Measurements from ENCODE around the gene SERPINA10.
A peak's percentile ranks its signal among the peaks of the same experiment; 100 is the strongest.

SERPINA10 gene, protein sequence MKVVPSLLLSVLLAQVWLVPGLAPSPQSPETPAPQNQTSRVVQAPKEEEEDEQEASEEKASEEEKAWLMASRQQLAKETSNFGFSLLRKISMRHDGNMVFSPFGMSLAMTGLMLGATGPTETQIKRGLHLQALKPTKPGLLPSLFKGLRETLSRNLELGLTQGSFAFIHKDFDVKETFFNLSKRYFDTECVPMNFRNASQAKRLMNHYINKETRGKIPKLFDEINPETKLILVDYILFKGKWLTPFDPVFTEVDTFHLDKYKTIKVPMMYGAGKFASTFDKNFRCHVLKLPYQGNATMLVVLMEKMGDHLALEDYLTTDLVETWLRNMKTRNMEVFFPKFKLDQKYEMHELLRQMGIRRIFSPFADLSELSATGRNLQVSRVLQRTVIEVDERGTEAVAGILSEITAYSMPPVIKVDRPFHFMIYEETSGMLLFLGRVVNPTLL

GRCh38 chr14:94292872-94293577 lies at the start of gene SERPINA10:
TSS of gene SERPINA10 (minus strand) at chr14:94293268. CDS start at chr14:94290593, 2,675 bp downstream.
- DNase-seq, result no peak

- peak; percentile 35 to 46 for DNase-seq
Measured at GRCh38 chr14:94342334-94342934, 49.4 kb upstream of the SERPINA10 start.

DNA sequence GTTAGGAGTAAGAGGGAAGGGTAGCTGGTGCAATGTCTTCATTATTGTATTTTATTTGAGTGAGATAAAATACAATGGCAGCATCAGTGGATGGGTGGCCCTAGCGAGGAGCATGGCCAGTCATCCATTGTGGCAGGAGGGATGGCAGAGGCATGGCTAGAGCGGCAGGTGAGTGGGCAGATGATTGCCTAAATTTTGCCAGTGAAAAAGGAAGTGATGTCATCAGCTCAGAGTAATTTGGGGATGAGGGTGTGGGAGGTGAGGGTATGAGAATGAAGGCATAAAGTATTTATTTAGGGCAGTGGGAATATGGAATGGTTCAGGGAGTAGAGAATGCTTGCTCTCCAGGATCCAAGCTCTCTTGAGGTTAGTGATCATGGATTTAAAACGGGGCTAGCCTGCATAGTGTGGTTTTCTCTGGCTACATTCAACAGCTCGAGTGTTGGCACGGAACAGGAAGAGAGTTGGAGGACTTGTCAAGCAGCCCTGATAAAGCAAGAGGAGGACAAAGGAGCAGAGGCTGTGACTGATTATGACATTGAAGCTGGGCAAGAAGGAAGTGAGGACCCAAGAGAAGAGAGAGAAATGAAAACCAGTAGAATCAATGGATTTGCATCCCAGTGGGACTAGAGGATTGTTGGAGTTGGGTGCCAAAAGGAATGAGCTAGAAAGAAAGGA lies 48.7 kb upstream of the SERPINA10 start:
- no peak for DNase-seq

DNA sequence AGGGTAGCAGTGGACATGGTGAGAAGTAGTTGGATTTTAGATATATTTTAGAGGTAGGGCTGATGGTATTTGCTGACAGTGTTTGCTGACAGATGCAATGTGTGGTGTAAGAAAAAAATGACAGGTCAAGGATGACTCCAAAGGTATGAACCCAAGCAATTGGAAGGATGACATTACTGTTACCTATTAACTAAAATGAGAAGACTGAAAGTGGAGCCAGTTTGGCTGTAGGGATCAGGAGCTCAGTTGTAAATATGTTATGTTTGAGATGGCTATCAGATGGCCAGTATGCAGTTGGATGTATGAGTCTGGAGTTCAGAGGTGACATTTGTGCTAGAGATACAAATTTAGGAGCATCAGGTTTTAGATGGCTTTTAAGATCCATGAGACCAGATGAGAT lies 47.5 kb upstream of the SERPINA10 start:
- DNase-seq, result no peak

GRCh38 chr14:94338023-94338422 lies 45.0 kb upstream of the SERPINA10 start:
- no peak for DNase-seq

GRCh38 chr14:94337274-94337673 lies 44.2 kb upstream of the SERPINA10 start:
- no peak for DNase-seq

DNA sequence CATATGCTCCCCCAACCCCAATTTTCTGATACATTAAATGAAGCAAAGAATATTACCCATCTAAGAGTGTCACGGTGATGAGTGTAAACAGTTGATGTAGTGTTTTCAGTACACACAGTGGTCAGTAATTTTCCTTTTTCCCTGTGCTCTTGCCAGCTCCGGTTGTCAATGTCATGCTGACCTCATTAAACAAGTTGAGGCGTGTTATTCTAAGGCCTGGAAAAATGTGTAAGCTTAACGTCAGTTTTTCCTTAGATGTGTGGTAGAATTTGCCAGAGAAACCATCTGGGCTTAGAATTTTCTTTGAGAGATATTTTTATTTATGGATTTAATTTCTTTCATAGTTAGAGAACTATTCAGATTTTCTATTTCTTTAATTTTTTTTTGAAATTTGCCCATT lies 41.8 kb upstream of the SERPINA10 start:
- no peak for DNase-seq

- no peak for DNase-seq
Measured at GRCh38 chr14:94332587-94332986, 39.5 kb upstream of the SERPINA10 start.

DNA sequence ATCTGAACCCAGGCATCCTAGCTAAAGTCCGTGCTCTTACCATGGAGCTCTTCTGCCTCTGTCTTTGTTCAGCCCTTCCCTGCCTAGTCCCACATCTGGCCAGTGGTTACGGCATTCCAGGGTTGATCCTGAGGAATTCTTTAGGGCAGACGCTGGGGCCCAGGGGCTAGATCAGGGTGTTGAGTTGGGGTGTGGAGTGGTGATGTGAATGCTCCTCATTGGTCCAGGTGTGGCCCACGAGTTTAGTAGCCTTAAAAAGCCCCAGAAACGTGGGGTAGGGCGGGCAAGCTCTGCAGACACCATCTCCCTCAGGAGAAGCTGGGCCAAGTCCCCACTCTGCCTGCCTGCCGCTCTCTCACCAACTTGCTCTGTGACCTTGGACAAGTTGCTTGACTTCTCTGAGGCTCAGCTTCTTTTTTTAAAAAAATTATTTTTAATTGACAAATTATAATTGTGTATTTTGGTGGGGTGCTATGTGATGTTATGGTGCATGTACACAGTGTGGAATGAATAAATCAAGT lies 39.1 kb upstream of the SERPINA10 start:
- no peak for DNase-seq

GRCh38 chr14:94331462-94331861 lies 38.4 kb upstream of the SERPINA10 start:
- DNase-seq, result no peak

DNA sequence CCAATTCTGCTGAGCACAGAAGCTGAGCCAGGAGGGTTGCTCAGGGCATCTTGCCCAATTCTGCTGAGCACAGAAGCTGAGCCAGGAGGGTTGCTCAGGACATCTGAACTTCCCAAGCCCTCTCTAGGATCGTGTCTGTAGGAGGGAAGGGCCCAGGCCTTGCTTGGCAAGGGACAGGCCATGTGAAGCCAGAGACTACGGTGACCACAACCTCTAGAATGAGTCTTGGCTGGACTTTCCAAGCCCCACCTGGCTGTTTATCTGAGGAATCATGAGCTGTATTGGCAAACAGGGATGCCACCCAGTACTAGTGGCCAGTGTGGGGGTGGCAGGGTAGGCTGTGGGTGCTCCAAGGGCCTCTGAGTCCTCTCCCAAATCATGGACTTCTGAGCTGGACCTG lies 37.8 kb upstream of the SERPINA10 start:
- DNase-seq, result no peak

DNA sequence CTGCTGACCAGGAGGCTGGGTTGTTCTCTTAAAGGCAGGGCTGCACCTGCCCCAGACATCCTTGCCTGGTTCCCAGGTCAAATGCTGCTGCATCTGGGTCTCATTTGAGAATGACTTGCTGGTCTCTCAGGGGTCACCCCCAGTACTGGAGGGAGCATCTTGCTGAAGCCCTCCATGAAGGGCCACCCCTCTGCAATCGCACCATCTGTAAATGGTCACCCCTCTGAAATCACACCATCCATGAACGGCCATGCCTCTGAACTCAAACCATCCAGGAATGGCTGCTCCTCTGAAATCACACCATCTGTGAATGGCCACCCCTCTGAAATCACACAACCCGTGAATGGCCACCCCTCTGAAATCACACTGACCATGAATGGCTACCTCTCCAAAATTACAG lies 37.4 kb upstream of the SERPINA10 start:
- no peak for DNase-seq

GRCh38 chr14:94329857-94330256 lies 36.8 kb upstream of the SERPINA10 start:
- DNase-seq, result no peak

GRCh38 chr14:94328196-94328595 lies 35.1 kb upstream of the SERPINA10 start:
- DNase-seq, result no peak

GRCh38 chr14:94322648-94323570 lies 29.8 kb upstream of the SERPINA10 start, which contains the start of gene SERPINA6:
TSS of gene SERPINA6 (minus strand) at chr14:94323336. CDS start at chr14:94314648, 8,688 bp downstream.
- no peak for DNase-seq

GRCh38 chr14:94321421-94322271 lies 28.6 kb upstream of the SERPINA10 start:
- DNase-seq, result no peak

GRCh38 chr14:94320243-94320642 lies 27.2 kb upstream of the SERPINA10 start:
- no peak for DNase-seq

GRCh38 chr14:94317259-94317658 lies 24.2 kb upstream of the SERPINA10 start:
- DNase-seq, result no peak

DNA sequence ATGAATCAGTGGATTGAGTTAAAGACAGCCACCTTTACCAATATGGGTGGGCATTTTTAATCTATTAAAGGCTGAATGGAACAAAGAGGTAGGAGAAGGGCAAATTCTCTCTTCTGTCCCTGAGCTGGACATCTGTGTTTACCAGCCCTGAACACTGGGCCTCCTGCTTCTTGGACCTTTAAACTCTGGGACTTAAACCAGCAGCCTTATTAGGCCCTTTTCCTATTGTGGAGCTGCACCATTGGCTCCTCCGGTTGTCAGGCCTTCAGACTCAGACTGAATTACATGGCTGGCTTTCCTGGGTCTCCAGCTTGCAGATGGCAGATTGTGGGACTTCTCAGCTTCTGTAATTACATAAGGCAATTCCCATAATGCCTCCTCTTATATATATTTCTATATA lies 23.6 kb upstream of the SERPINA10 start:
- no peak for DNase-seq

DNA sequence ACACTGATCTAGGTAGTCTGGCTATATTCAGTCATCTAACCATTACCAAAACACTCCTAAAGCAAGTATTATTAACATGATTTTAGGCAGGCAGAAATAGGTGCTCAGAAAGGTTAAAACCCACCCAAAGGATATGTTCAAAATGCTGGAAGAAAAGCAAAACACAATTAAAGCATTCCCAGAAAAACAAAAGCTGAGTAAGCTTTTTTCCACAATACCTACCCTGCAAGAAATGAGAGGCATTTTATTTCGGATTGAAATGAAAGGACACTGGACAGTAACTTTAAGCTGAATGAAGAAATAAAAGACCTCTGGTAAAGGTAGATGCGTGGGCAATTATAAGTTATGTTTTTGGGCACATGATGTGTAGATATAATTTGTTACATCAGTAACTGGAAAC lies 21.8 kb upstream of the SERPINA10 start:
- DNase-seq, result no peak
